Thymus (tissue), 11 donors: ENCODE data around the gene GINS2. TPM values are rescaled to one million over a fixed set of nuclear protein-coding genes. Genes with fewer than 3 reads are reported as not detected.

ENCODE experiments used
- DNase-seq, 9 donors: peaks; one replicate each; pipeline ENCODE4 v3.0.0-alpha.2; 2013; ENCODE audit warnings: low spot score in 9 of 9, low read depth in 6 of 9, missing footprints in 1 of 9
- H3K27ac ChIP-seq, 2 donors: one replicate each; pipeline ENCODE4 v1.5.1; 2013; ENCODE audit warnings: control low read depth in 1 of 2, low read depth in 1 of 2, low read length in 1 of 2, mild to moderate bottlenecking in 1 of 2, moderate library complexity in 1 of 2
- H3K27me3 ChIP-seq, 2 donors: one replicate each; pipeline ENCODE4 v1.5.1; 2013; ENCODE audit warnings: low read length in 1 of 2; ENCODE audit not compliant: control insufficient read depth in 2 of 2, insufficient read depth in 1 of 2
- H3K36me3 ChIP-seq, 2 donors: one replicate each; pipeline ENCODE4 v1.5.1; 2013; ENCODE audit warnings: low read length in 1 of 2, mild to moderate bottlenecking in 1 of 2, moderate library complexity in 1 of 2; ENCODE audit not compliant: control insufficient read depth in 2 of 2, insufficient read depth in 2 of 2
- H3K4me1 ChIP-seq, 2 donors: one replicate each; pipeline ENCODE4 v1.5.1; 2013; ENCODE audit warnings: low read length in 2 of 2; ENCODE audit not compliant: control insufficient read depth in 2 of 2, insufficient read depth in 2 of 2
- H3K4me3 ChIP-seq, 2 donors: one replicate each; pipeline ENCODE4 v1.5.1; 2013; ENCODE audit warnings: low read length in 2 of 2, control low read depth in 1 of 2, mild to moderate bottlenecking in 1 of 2
- H3K9me3 ChIP-seq, 2 donors: one replicate each; pipeline ENCODE4 v1.5.1; 2013; ENCODE audit warnings: low read length in 1 of 2, mild to moderate bottlenecking in 1 of 2; ENCODE audit not compliant: control insufficient read depth in 2 of 2, insufficient read depth in 1 of 2
- WGBS: extraction: QIAGEN DNeasy Blood & Tissue Kit; methylation state at CpG from one replicate; pipeline ENCODE4 v1.1.7; 2013; 5-methylcytosine and 5-hydroxymethylcytosine counted together
- polyA plus RNA-seq: library from polyadenylated mRNA; stranded (reverse); fragments of 200-250 nt; gene quantifications from one replicate; pipeline ENCODE4 v1.2.3, GENCODE V29; 2013
- total RNA-seq: library from RNA; stranded (reverse); fragments of 120-200 nt; gene quantifications from one replicate; pipeline ENCODE4 v1.2.4, GENCODE V29; 2013
- donor health status: healthy.

The GINS2 gene
- total and polyA plus RNA-seq, 2 donors, result 1.4 to 23.2 TPM

DNA sequence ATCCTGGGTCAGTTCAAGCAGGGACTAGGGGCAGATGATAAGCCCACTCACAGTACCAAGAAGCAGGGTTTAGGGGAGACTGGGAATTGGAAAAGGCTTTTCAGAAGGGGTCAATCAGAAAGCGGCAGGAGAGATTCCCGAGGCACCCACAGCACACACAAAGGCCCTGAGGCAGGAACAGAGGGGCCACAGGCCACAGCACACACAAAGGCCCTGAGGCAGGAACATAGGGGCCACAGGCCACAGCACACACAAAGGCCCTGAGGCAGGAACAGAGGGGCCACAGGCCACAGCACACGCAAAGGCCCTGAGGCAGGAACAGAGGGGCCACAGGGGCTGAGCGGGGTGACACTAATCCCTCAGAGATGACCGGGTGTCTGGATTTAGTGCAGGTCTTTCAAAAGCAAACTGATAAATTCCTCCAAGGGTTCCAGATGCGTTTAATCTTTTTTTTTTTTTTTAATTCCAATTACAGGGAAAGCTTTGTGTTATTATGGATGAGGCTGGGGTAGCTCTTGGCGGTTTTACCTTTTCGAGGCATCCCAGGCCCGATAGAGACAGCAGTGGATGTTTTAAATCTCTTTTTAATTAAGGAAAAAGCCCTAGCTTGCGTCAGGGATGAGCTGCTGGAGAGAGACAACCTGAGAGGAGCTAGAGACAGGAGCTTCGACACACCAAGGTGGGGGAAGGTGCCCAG, 31.0 kb upstream of the GINS2 start:
- Histone ChIP-seq H3K27me3 (peaks cover 8 to 33% of the 10 kb centered on the region in 2 donors), H3K27ac (no peak overlapping the region), H3K4me1 (peaks cover 0 to 25% of the 10 kb centered on the region in 2 donors), H3K4me3 (no peak overlapping the region), H3K9me3 (peaks cover 0 to 2% of the 10 kb centered on the region in 2 donors), H3K36me3 (no peaks in the 10 kb centered on the region)
- no peak for DNase-seq
- 95% methylated on average over 11 of the region's 11 CpGs for WGBS

DNA sequence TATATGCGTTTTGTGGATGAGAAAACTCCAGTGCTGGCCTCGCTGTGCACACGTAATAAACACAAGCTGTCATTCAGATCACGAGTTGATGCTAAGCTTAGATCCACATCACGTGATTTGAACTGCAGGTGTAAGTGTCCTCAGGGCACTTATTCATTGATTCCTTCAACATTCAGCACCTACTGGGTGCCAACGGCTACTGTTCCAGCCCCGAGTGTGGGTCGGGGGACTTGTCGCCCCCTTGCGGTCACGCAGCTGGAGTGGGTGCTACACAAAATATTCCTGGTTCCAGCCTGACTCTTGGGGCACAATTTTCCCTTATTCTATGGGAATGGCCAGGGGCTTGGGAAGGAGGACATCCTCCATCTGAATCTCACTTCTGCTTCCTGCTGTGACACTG, 29.9 kb upstream of the GINS2 start:
- WGBS, result 62% methylated on average over 11 of the region's 11 CpGs

DNA sequence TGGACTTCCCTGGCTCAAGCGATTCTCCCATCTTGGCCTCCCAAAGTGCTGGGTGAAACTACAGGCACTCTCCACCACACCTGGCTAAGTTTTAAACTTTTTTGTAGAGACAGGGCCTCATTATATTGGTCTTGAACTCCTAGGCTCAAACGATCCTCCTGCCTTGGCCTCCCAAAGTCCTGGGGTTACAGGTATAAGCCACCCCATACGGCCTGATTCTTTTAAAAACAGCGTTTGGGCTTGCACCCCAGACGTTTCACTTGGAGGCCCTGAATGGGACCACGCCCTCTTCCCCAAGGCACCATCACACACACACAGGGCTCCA, 29.4 kb upstream of the GINS2 start:
- DNase-seq, result no peak
- 58% methylated on average over 6 of the region's 6 CpGs for WGBS
- no peak overlapping the region for H3K27ac ChIP-seq
- H3K4me3 ChIP-seq, result no peak overlapping the region
- H3K27me3 ChIP-seq, result peaks cover 8 to 32% of the 10 kb centered on the region in 2 donors
- peaks cover 0 to 25% of the 10 kb centered on the region in 2 donors for H3K4me1 ChIP-seq
- H3K9me3 ChIP-seq, result peaks cover 0 to 2% of the 10 kb centered on the region in 2 donors
- no peaks in the 10 kb centered on the region for H3K36me3 ChIP-seq

More for the DNA sequence above, 29.9 kb upstream of the GINS2 start:
- Histone ChIP-seq H3K27ac (no peak overlapping the region), H3K4me1 (peaks cover 0 to 25% of the 10 kb centered on the region in 2 donors), H3K9me3 (peaks cover 0 to 2% of the 10 kb centered on the region in 2 donors), H3K36me3 (no peaks in the 10 kb centered on the region), H3K27me3 (peaks cover 8 to 31% of the 10 kb centered on the region in 2 donors), H3K4me3 (no peak overlapping the region)
- peak in 2 of 9 donors; percentile 26 to 29 for DNase-seq

DNA sequence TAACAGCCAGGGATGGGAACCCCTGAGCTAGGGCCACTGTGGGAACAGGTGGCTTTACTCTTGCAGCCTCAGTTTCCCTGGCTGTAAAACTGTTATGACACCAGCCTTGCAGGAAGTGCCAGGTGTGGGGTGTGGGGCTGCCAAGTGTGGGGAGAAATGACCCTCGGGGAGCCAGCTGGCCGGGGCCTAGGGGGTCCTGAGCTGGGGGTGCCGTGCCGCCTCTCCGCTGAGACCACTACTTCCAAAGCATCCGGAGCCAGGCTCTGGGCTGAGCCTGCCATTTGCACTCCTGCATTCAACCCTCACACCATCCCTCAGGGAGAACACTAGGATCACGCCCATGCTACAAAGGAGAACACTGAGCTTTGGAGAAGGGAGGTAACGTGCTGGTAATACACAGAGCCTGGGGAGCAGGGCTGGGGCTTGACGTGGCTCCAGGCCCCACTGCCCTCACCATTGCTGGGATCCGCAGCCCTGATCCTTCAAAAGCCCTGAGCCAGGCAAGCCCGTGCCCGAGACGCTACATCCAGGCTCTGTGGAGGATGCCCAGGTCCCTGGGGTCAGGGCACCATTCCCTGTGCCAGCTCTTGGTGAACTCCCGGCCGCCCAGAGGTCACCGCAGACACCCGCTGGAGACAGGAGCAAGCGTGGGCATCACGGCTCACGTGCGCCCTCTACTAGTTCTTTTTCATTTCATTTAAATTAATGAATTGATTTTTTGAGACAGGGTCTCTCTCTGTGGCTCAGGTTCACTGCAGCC, 28.8 kb upstream of the GINS2 start:
- no peak overlapping the region for H3K27ac ChIP-seq
- 54% methylated on average over 21 of the region's 21 CpGs for WGBS
- no peak overlapping the region for H3K4me3 ChIP-seq

DNA sequence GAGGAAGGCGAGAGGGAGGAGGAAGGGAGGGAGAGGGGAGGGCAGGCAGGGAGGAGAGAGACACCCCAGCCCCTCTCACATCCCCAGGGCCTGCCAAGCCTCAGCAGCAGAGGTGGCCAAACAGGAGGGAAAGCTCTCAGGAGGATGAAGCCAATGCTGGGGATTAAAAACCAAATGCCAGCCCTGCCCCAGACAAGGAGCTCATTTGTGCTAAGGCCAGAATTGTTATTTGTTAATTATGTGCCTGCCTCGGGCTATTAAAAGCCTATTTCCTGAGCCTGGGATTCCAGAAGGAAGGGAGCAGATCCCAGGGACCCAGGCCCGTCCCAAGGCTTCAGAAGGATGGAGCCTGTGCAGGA, 27.9 kb upstream of the GINS2 start:
- Histone ChIP-seq H3K9me3 (peaks cover 2 to 4% of the 10 kb centered on the region in 2 donors), H3K4me3 (no peak overlapping the region), H3K4me1 (peaks cover 0 to 25% of the 10 kb centered on the region in 2 donors), H3K27me3 (peaks cover 8 to 36% of the 10 kb centered on the region in 2 donors), H3K36me3 (no peaks in the 10 kb centered on the region), H3K27ac (no peak overlapping the region)
- no peak for DNase-seq
- 74% methylated on average over 3 of the region's 3 CpGs for WGBS

More for the DNA sequence above, 28.8 kb upstream of the GINS2 start:
- DNase-seq, result peak in 8 of 9 donors; percentile 32 to 80 (median 60)
- Histone ChIP-seq H3K9me3 (peaks cover 0 to 2% of the 10 kb centered on the region in 2 donors), H3K4me1 (peaks cover 0 to 25% of the 10 kb centered on the region in 2 donors), H3K27me3 (peaks cover 8 to 34% of the 10 kb centered on the region in 2 donors), H3K36me3 (no peaks in the 10 kb centered on the region)

DNA sequence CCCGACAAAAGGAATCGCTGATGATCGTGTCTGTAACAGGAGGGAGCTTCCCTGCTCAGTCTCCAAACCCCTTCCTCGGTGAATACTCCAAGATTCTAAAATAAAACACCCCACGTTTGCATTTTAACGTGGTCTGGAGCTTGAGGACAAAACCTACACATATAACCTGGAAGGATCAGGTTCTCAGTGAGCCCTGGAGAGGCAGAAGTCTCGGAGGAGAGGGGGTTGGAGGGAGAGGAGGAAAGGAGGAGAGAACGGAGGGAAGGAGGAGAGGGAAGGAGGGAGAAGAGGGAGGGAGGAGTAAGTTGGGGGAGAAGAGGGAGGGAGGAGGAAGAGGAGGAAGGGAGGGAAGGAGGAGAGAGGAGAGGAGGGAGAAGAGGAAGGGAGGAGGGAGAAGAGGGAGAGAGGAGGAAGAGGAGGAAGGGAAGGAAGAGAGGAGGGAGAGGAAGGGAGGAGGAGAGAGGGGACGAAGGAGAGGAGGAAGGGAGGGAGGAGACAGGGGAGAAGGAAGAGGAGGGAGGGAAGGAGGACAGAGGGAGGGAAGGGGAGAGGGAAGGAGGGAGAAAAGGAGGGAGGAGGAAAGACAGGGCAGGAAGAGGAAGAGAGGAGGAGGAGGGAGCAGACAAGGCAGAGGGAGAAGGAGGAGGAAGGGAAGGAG, 27.4 kb upstream of the GINS2 start:
- no peak overlapping the region for H3K4me3 ChIP-seq
- no peak for DNase-seq
- H3K27ac ChIP-seq, result no peak overlapping the region
- WGBS, result 29% methylated on average over 9 of the region's 9 CpGs
- H3K9me3 ChIP-seq, result peaks cover 2 to 4% of the 10 kb centered on the region in 2 donors
- peaks cover 8 to 36% of the 10 kb centered on the region in 2 donors for H3K27me3 ChIP-seq
- H3K4me1 ChIP-seq, result peaks cover 0 to 25% of the 10 kb centered on the region in 2 donors
- H3K36me3 ChIP-seq, result no peaks in the 10 kb centered on the region

DNA sequence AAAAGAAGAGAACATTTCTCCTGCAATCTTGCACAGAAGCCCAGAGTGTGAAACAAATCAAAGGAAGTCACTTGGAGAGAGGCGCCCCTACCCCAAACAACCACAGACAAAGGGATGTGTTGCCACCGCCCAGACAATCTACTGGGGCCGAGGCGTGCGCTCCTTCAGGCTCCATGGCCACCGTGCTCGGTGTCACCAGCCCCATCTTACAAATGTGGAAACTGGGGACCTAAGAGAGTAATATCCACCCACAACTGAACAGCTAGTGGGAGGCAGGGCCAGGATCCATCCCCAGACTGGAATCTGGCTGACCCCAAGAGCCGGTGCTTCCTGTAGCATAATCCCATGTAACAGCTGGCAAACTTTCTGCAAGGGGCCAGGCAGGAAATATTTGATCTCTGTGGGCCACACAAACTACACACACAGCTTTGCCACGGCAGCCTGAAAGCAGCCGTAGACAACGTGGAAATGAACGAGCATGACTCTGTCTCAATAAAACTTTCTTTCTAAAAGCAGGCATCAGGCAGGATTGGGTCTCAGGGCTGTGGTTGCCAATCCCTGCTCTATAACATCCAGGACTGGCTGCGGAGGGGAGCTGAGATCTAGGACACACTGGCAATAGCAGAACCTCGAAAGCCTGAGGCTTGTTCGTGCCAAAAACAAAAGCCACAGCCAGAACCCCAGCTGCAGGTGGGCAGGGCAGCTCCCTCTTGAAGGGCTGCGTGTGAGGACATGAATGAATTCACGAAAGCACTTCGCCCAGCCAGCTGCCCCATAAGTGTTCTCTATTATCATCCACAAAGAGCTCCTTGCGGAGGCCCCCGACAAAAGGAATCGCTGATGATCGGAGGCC, 26.6 kb upstream of the GINS2 start:
- 27% methylated on average over 22 of the region's 22 CpGs for WGBS
- Histone ChIP-seq H3K27me3 (peaks cover 8 to 39% of the 10 kb centered on the region in 2 donors), H3K9me3 (peaks cover 2 to 4% of the 10 kb centered on the region in 2 donors), H3K4me1 (peaks cover 0 to 25% of the 10 kb centered on the region in 2 donors), H3K36me3 (no peaks in the 10 kb centered on the region), H3K27ac (no peak overlapping the region), H3K4me3 (no peak overlapping the region)
- DNase-seq, result peak in 2 of 9 donors; percentile 24 to 38

DNA sequence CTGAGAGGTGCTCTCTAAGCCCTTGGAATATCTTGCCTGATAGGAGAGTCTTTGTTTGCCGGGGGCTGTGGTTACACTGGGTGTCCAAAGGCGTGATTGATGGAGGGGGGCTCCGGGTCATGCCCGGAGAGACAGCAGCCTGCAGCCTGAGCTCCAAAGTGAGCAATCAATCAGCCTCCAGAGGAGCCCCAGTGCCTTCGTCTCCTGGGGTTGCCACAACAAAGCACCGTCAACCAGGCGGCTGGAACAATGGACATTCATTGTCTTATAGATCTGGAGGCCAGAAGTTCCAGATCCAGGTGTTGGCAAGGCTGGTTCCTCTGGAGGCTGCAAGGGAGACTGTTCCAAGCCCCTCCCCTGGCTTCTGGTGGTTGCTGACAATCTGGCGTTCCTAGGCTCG, 24.0 kb upstream of the GINS2 start:
- Histone ChIP-seq H3K27ac (no peak overlapping the region), H3K4me1 (peaks cover 0 to 25% of the 10 kb centered on the region in 2 donors), H3K4me3 (no peak overlapping the region), H3K27me3 (peaks cover 8 to 47% of the 10 kb centered on the region in 2 donors), H3K9me3 (peaks cover 2 to 4% of the 10 kb centered on the region in 2 donors), H3K36me3 (no peaks in the 10 kb centered on the region)
- no peak for DNase-seq
- 80% methylated on average over 9 of the region's 9 CpGs for WGBS
